GM19023 (cell line): ENCODE data around the gene LRGUK.

Experiments used
- ATAC-seq: cut with Tn5 transposase; IDR thresholded peaks from one replicate; pipeline ENCODE4 v1.9.1; 2021; ENCODE audit warnings: mild to moderate bottlenecking, moderate library complexity; ENCODE audit not compliant: unreplicated experiment

LRGUK gene

GRCh38 chr7:134298902-134299683 is 172.0 kb downstream of the LRGUK start:
- ATAC-seq = peak; percentile 47

GRCh38 chr7:134300988-134301387 is 173.8 kb downstream of the LRGUK start:
- ATAC-seq = no peak

- no peak for ATAC-seq
Observed at GRCh38 chr7:134301592-134301991, 174.5 kb downstream of the LRGUK start.

- ATAC-seq = no peak
Observed at GRCh38 chr7:134302120-134302519, 175.0 kb downstream of the LRGUK start.

- no peak for ATAC-seq
Observed at GRCh38 chr7:134307320-134307719, 180.2 kb downstream of the LRGUK start.

- ATAC-seq = no peak
Observed at GRCh38 chr7:134308548-134308947, 181.4 kb downstream of the LRGUK start.

- ATAC-seq = no peak
Observed at GRCh38 chr7:134311807-134312206, 184.7 kb downstream of the LRGUK start.

- no peak for ATAC-seq
Observed at GRCh38 chr7:134312717-134313116, 185.6 kb downstream of the LRGUK start.

- ATAC-seq = no peak
Observed at GRCh38 chr7:134313543-134313942, 186.4 kb downstream of the LRGUK start.
